ENCODE results near the gene MCM9.
"Not testable (repeated sequence)": the region's sequence is repeated elsewhere in the genome, so short reads cannot be mapped to it uniquely, and the experiment has no call there.

MCM9 gene

DNA sequence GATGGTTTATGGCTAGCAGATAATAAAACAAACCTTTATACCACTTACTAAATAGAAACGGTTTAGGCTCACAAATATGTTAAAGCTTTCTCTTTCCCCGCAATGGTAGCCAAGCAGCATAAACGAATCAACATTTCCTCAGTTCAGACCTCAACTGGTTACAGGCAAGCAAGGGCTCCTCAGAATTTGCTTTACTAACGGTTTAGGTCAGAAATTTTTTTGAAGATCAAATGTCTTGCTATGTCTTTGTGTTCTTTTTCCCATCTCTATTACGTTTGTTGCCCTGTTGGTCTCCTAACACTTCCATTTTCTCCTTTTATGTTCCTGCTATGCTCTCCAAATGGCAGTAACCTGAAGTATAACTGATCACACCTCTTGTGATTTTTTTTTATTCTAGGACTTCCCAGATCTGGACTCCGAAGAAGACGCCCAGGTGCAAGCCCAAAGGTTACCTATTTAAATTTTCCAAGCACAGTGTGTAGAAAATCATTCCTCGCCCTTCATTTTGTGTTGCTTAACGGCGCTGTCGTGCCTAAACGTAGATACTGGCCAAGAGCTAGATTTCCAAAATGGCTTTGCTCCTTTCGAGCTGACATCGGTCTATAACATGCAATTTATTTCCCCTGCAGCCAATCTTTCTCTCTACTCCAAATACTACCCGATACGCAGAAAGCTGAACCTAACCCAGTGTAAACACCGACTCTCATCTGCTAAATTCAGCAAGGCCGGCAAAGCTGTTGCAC is 41.7 kb downstream of the MCM9 start:
- DNase-seq, result peak; percentile 81

DNA sequence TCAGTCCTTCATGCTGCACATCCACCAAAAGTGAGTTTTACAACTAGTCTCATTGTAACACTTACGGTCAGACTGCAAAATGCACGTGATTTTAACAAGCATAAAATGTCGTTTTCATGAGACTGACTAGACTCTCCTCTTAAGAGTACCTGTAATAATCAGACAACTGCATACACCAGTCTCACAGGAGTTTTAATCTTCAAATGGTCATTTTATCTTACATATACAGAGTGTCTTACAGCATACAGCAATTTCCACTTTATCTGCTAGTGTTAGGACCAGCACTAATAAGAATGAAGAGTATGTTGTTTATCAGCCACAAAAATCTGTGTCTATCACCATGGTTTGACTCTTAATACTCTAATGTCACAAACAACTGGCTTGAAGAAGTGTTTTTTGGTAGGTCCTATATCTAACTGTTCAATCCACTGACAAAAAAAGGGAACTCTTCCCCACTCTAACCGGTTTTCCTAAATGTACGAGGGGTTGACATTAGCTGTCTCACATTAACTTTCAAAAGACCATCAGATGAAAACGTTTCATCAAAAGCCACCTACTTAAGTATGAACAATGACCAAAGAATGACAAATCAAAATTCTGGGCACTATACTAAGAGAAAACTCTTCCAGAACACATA is 42.5 kb downstream of the MCM9 start:
- no peak for DNase-seq

GRCh38 chr6:118890997-118891790 is 43.8 kb downstream of the MCM9 start:
- no peak for DNase-seq

DNA sequence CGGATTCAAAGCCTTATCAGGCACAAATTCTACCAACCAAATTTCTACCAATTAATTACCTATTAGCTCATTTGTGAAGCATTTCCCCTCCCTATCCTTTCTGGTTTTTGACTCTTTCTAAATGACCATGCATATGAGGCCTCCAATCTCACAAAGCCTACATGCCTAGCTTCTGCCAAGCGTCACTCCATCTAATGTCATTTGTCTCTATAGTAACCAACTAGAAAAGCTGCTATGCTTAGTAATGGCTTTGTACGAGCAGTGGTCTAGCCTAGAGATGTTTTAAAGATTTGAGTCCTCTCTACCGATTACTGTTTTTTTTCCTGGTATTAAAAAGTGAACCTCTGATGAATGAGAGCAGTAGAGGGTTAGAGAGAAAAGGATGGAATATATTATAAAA is 45.8 kb downstream of the MCM9 start:
- no peak for DNase-seq

DNA sequence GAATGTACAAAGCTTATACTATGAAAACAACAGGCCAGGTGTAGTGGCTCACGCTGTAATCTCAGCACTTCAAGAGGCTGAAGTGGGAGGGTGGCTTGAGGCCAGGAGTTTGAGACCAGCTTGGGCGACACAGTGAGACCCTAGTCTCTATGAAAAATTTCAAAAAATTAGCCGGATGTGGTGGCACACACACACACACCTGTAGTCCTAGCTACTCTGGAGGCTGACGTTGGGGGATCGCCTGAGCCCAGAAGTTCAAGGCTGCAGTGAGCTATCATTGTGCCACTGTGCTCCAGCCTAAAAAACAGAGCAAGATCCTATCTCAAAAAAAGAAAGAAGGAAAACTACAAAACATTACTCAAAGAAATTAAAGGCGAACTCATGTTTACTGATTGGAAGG is 48.3 kb downstream of the MCM9 start:
- no peak for DNase-seq

- no peak for DNase-seq
Observed at GRCh38 chr6:118882314-118882905, 52.5 kb downstream of the MCM9 start.

- DNase-seq, result no peak
Observed at GRCh38 chr6:118881440-118882313, 53.3 kb downstream of the MCM9 start.

DNA sequence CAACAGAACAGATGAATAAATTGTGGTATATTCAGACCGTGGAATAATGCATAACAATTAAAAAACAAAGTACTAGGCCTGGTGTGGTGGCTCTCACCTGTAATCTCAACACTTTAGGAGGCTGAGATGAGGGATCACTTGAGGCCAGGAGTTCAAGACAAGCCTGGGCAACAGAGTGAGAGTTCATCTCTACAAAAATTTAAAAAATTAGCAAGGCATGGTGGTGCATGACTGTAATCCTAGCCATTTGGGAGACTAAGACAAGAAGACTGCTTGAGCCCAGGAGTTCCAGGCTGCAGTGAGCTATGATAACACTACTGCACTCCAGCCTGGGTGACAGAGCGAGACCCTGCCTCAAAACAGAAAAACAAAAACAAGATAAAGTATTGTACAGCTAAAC is 57.2 kb downstream of the MCM9 start:
- no peak for DNase-seq

DNA sequence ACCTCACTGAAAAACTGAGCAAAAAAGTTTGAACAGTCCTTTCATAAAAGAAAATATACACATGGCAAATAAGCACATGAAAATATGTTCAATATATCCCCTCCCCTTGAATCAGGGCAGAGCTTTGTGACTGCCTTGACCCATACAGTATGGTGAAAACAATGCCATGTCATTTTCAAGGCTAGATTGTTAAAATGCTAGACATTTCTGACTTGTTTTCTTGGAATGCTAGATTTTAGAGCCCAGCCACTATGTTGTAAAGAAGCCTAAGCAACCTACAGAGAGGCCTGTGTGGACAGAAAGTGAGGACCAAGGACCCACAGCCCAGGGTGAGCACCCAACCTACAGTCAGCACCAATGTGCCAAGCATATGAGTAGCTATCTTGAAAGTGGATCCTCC is 58.1 kb downstream of the MCM9 start:
- no peak for DNase-seq

- DNase-seq, result no peak
Observed at GRCh38 chr6:118876198-118876597, 58.8 kb downstream of the MCM9 start.

DNA sequence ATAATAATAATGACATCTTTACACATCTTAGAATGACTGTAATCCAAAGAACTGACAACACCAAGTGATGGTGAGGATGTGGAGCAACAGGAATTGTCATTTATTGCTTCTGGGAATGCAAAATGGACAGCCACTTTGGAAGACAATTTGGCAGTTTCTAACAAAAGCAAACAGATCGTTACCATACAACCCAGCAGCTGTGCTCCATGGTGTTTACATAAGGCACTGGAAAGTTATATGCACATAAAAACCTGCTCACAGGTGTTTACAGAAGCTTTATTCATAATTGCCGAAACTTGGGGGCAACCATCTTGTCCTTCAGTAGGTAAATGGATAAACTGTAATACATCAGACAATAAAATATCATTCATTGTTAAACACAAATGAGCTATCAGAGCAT is 59.3 kb downstream of the MCM9 start:
- DNase-seq, result no peak

GRCh38 chr6:118873239-118873638 is 61.7 kb downstream of the MCM9 start:
- DNase-seq, result no peak

- no peak for DNase-seq
Observed at GRCh38 chr6:118872726-118873125, 62.2 kb downstream of the MCM9 start.

DNA sequence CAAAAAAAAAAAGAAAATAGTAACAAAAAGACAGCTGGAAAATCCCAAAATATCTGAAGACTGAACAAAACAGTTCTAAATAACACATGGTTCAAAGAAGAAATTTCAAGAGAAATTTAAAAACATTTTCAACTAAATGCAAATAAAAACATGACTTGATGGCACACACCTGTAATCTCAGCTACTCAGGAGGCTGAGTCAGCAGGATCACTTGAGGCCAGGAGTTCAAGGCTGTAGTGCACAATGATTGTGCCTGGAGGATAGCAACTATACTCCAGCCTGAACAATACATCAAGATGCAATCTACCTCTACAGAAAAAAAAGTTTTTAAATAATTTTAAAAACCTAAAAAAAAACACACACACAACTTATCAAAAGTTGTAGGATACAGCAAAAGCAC is 62.6 kb downstream of the MCM9 start:
- DNase-seq, result no peak

GRCh38 chr6:118871331-118871730 is 63.6 kb downstream of the MCM9 start:
- no peak for DNase-seq

- no peak for DNase-seq
Observed at GRCh38 chr6:118869894-118870589, 64.9 kb downstream of the MCM9 start.

DNA sequence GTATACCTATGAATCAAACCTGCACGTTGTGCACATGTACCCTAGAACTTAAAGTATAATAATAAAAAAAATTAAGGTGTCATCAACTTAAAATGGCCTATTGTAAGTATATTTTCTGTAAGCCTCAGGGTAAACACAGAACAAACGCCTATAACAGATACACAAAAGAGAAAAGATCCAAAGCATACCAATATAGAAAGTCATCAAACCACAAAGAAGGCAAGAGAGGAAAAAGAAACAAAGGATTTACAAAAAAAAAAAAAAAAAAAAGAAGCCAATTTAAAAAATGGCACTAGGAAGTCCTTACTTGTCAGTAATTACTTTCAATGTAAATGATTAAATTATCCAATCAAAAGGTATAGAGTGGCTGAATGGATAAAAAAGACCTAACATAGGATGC is 65.6 kb downstream of the MCM9 start:
- DNase-seq, result no peak

- DNase-seq, result not testable (repeated sequence)
Observed at GRCh38 chr6:118868901-118869300, 66.1 kb downstream of the MCM9 start.

DNA sequence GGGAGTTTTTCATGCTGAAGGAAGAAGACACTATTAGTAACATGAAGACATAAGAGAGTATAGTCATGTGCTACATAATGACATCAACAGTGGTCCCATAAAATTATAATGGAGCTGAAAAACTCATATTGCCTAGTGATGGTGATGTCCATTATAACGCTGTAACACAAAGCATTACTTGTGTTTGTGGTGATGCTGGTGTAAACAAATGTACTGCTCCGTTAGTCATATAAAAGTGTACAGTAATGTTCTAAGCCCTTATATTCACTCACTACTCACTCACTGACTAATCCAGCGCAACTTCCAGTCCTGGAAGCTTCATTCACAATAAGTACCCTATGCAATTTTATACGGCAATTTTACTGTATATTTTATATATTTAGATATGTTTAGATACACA is 67.8 kb downstream of the MCM9 start:
- no peak for DNase-seq

DNA sequence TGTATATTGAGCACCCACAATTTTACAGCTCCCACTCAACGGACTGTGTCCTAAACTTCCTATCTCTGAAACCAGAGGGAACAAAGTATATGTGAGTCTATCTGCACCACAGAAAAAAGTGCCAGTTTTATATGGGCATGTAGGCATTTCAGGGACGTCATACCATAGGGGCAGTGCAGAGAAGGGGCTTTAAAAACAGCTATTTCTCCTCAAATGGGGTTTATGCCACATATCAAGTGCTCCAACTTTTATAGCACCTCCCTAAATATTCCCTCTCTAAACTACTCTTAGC is 69.9 kb downstream of the MCM9 start:
- no peak for DNase-seq

DNA sequence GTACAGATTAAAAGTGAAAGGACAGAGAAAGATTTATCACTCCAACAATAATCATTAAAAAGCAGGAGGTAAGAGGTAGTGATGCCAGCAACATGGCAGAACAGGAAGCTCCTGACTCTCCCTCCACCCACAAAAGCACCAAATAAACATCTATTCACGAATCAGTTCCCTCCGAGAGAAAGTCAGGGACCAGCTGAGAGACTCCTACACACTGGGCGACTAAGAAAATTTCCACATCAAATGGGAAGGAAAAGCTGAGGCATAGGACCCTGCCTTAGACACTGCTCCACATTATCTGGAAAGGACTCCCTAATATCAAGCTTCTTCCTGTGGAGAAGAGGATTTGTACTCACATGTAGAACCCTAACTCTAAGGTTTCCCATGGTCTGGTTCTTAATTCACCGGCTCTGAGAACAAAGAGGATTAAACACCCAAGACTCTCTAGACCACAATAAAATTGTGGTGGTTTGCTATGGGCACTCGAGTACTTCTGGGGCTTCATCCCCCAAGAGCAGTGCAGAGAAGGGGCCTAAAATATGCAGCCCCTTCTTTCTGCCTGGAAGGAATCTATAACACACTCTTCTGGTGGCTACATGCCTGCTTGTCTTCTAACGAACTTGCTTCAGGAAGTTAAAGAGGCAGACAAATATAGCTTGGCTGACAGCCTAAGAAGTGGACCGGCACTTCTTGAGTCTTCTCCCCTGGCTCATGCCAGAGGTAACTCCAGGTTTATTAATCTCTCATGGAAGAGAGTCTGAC is 70.4 kb downstream of the MCM9 start:
- DNase-seq, result no peak
